Neural cell (in vitro differentiated cells): ENCODE data around the gene GALNT14. TPM values are rescaled to one million over a fixed set of nuclear protein-coding genes. Genes with fewer than 3 reads are reported as not detected.

Experiments
- H2AFZ ChIP-seq: fragments of 200-600, 300-800 bp; sonication (generic), shearing (Covaris generic); 2 replicates; pipeline ENCODE4 v1.6.0; 2014; ENCODE audit warnings: low read depth, mild to moderate bottlenecking, antibody characterized with exemption, low read length, moderate library complexity
- H3F3A ChIP-seq: fragments of 200-600 bp; shearing (Covaris generic); 2 replicates; pipeline ENCODE4 v1.6.1; 2016; ENCODE audit warnings: mild to moderate bottlenecking, moderate library complexity, mixed read lengths, antibody characterized with exemption, low read length; ENCODE audit not compliant: insufficient read depth, poor library complexity, severe bottlenecking
- H3K27ac ChIP-seq: fragments of 200-600, 300-800 bp; sonication (generic), shearing (Covaris generic); 2 replicates; pipeline ENCODE4 v1.5.1; 2014; ENCODE audit warnings: mild to moderate bottlenecking, low read length, moderate library complexity
- H3K27me3 ChIP-seq: fragments of 300-800, 200-600 bp; sonication (generic), shearing (Covaris generic); 2 replicates; pipeline ENCODE4 v1.6.0; 2014; ENCODE audit warnings: mild to moderate bottlenecking, low read depth, low read length, moderate library complexity; ENCODE audit not compliant: insufficient read depth
- H3K36me3 ChIP-seq: fragments of 300-800, 200-600 bp; sonication (generic), shearing (Covaris generic); 2 replicates; pipeline ENCODE4 v1.5.1; 2014; ENCODE audit warnings: mild to moderate bottlenecking, antibody characterized with exemption, low read length, moderate library complexity; ENCODE audit not compliant: insufficient read depth
- H3K4me2 ChIP-seq: fragments of 300-800, 200-600 bp; sonication (generic), shearing (Covaris generic); 2 replicates; pipeline ENCODE4 v1.6.0; 2014; ENCODE audit warnings: mild to moderate bottlenecking, low read length
- H3K4me3 ChIP-seq: fragments of 300-800, 200-600 bp; sonication (generic), shearing (Covaris generic); 2 replicates; pipeline ENCODE4 v1.5.1; 2014; ENCODE audit warnings: mild to moderate bottlenecking, low read length, moderate library complexity
- H3K79me2 ChIP-seq: fragments of 200-600 bp; shearing (Covaris generic); replicated peaks from 2 replicates; pipeline ENCODE4 v1.6.0; 2014; ENCODE audit warnings: mild to moderate bottlenecking, low read length, moderate library complexity; ENCODE audit not compliant: insufficient read depth
- H3K9ac ChIP-seq: fragments of 300-800, 200-600 bp; sonication (generic), shearing (Covaris generic); 2 replicates; pipeline ENCODE4 v1.6.1; 2016; ENCODE audit warnings: mild to moderate bottlenecking, low read length, mixed read lengths
- H3K9me2 ChIP-seq: fragments of 200-600 bp; shearing (Covaris generic); 2 replicates; pipeline ENCODE4 v1.6.1; 2016; ENCODE audit warnings: mild to moderate bottlenecking, low read length, mixed read lengths; ENCODE audit not compliant: insufficient read depth
- H3K9me3 ChIP-seq: fragments of 200-600, 300-800 bp; sonication (generic), shearing (Covaris generic); 2 replicates; pipeline ENCODE4 v1.6.1; 2016; ENCODE audit warnings: mild to moderate bottlenecking, mixed run types, low read length, moderate library complexity, mixed read lengths
- H4K20me1 ChIP-seq: fragments of 200-600 bp; shearing (Covaris generic); 2 replicates; pipeline ENCODE4 v1.6.1; 2016; ENCODE audit warnings: mild to moderate bottlenecking, mixed run types; ENCODE audit not compliant: insufficient read depth
- CTCF ChIP-seq: fragments of 450-650 bp; IDR thresholded peaks from 2 replicates; pipeline ENCODE4 v1.5.1; 2014; ENCODE audit warnings: antibody characterized with exemption, mild to moderate bottlenecking, moderate library complexity; ENCODE audit not compliant: poor library complexity, severe bottlenecking
- EP300 ChIP-seq: fragments of 450-650 bp; conservative IDR thresholded peaks from 2 replicates; pipeline ENCODE4 v1.6.1; 2014; ENCODE audit warnings: antibody characterized with exemption, mild to moderate bottlenecking, moderate library complexity; ENCODE audit not compliant: poor library complexity, severe bottlenecking
- EZH2 ChIP-seq: fragments of 200-600, 300-800 bp; shearing (Covaris generic), sonication (generic); IDR thresholded peaks from 2 replicates; pipeline ENCODE4 v1.6.1; 2014; ENCODE audit warnings: antibody characterized with exemption, low read length, borderline replicate concordance, mild to moderate bottlenecking; ENCODE audit not compliant: insufficient read depth, poor library complexity, severe bottlenecking
- MXI1 ChIP-seq: fragments of 450-650 bp; conservative IDR thresholded peaks from 2 replicates; pipeline ENCODE4 v1.6.1; 2014; ENCODE audit warnings: antibody characterized with exemption, mild to moderate bottlenecking; ENCODE audit not compliant: poor library complexity, severe bottlenecking
- POLR2AphosphoS5 ChIP-seq: IDR thresholded peaks from 2 replicates; pipeline ENCODE4 v1.6.1; 2012
- RAD21 ChIP-seq: fragments of 450-650 bp; conservative IDR thresholded peaks from 2 replicates; pipeline ENCODE4 v1.6.1; 2014; ENCODE audit warnings: antibody characterized with exemption, mild to moderate bottlenecking, moderate library complexity
- REST ChIP-seq: IDR thresholded peaks from 2 replicates; pipeline ENCODE4 v1.6.1; 2012; ENCODE audit warnings: borderline replicate concordance
- SMC3 ChIP-seq: fragments of 450-650 bp; conservative IDR thresholded peaks from 2 replicates; pipeline ENCODE4 v1.6.1; 2014; ENCODE audit warnings: antibody characterized with exemption, mild to moderate bottlenecking, moderate library complexity; ENCODE audit not compliant: poor library complexity
- TAF1 ChIP-seq: IDR thresholded peaks from 2 replicates; pipeline ENCODE4 v1.6.1; 2012; ENCODE audit warnings: low read depth
- polyA plus RNA-seq: library from polyadenylated mRNA; depleted of rRNA; stranded (reverse); fragments of >200 nt; gene quantifications from 2 replicates; pipeline ENCODE4 v1.2.3, GENCODE V29; 2014

GALNT14 gene
- polyA plus RNA-seq, 1 donor from 2014 or later = 15.9 TPM

GRCh38 chr2:31078011-31078410 lies 60.2 kb downstream of the GALNT14 start:
- Histone ChIP-seq H3F3A (peaks cover 2% of the 10 kb centered on the region), H3K9ac (no peak overlapping the region), H3K4me3 (no peak overlapping the region), H4K20me1 (no peaks in the 10 kb centered on the region), H3K9me2 (no peaks in the 10 kb centered on the region), H3K27me3 (no peaks in the 10 kb centered on the region), H3K36me3 (no peaks in the 10 kb centered on the region), H3K27ac (no peak overlapping the region), H3K79me2 (no peaks in the 10 kb centered on the region), H3K9me3 (no peaks in the 10 kb centered on the region), H2AFZ (no peak overlapping the region), H3K4me2 (no peak overlapping the region)
- TF ChIP-seq MXI1 = no peak

- Histone ChIP-seq H3K9me2 (no peaks in the 10 kb centered on the region), H3K9ac (peak overlapping the region; percentile 3), H3K27ac (peak overlapping the region; percentile 60), H3K4me2 (peak overlapping the region; percentile 16), H3K9me3 (no peaks in the 10 kb centered on the region), H2AFZ (no peak overlapping the region), H4K20me1 (no peaks in the 10 kb centered on the region), H3K27me3 (no peaks in the 10 kb centered on the region), H3K4me3 (peak overlapping the region; percentile 28), H3K79me2 (no peaks in the 10 kb centered on the region), H3K36me3 (no peaks in the 10 kb centered on the region), H3F3A (peaks cover 2% of the 10 kb centered on the region)
- TF ChIP-seq SMC3 (no peak), CTCF (no peak), EP300 (no peak), MXI1 (no peak), EZH2 (no peak), REST (no peak), POLR2AphosphoS5 (no peak), TAF1 (no peak), RAD21 (no peak)
These were observed 62.2 kb downstream of the GALNT14 start for GRCh38 chr2:31075941-31076590.
